Neural progenitor cell (in vitro differentiated cells): Measurements from ENCODE around the gene ARHGAP29.

ENCODE experiments used
- EZH2 ChIP-seq: fragments of 200-600 bp; sonication (generic); IDR thresholded peaks from 2 replicates; pipeline ENCODE4 v1.6.1; 2017; ENCODE audit warnings: antibody characterized with exemption, mild to moderate bottlenecking, moderate library complexity
- EZH2phosphoT487 ChIP-seq: fragments of 200-600 bp; sonication (generic); IDR thresholded peaks from 2 replicates; pipeline ENCODE4 v1.6.1; 2017; ENCODE audit warnings: antibody characterized with exemption
- TF ChIP-seq, protein P1 (sequence below): fragments of 200-600 bp; sonication (generic); IDR thresholded peaks from 2 replicates; pipeline ENCODE4 v1.5.1; 2017; ENCODE audit warnings: antibody characterized with exemption, mild to moderate bottlenecking

DNA sequence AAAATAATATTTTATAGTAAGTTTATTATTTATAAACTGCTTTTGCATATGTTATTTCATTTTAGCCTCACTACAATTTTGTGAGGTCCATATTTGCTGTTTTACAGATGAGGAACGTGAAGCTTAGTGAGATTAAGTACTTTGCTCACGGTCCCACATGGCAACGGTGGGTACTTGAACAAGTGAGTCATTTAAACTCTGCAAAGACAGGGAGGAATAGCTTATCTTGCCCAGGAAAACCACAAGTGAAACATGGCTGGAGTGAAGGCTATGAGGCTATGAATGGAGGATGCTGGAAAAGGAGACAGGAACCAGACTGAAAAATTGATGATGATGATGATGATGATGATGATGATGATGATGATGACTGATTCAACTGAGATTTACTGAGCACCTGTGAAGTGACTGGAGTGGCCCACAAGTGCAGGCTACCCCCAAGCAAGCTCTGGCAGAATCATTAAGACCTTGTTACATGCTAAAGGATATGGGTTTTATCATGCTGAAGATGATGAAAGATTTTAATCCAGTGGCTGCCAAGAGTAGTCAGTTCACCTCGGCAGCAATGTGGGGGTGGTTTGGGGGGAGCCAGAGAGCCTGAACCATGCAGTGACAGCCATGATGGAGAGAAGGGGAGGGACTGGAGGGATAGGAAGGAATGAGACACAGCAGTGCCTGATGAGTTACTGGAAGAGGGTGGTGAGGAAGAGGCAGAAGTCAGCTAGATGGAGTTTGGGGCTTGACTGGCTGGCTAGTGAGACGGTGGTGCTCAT is 115.0 kb downstream of the ARHGAP29 start:
- TF ChIP-seq, protein P1, sequence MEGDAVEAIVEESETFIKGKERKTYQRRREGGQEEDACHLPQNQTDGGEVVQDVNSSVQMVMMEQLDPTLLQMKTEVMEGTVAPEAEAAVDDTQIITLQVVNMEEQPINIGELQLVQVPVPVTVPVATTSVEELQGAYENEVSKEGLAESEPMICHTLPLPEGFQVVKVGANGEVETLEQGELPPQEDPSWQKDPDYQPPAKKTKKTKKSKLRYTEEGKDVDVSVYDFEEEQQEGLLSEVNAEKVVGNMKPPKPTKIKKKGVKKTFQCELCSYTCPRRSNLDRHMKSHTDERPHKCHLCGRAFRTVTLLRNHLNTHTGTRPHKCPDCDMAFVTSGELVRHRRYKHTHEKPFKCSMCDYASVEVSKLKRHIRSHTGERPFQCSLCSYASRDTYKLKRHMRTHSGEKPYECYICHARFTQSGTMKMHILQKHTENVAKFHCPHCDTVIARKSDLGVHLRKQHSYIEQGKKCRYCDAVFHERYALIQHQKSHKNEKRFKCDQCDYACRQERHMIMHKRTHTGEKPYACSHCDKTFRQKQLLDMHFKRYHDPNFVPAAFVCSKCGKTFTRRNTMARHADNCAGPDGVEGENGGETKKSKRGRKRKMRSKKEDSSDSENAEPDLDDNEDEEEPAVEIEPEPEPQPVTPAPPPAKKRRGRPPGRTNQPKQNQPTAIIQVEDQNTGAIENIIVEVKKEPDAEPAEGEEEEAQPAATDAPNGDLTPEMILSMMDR: no peak
- TF ChIP-seq EZH2: no peak
- no peak for TF ChIP-seq EZH2phosphoT487
